ENCODE results near the gene CHCHD3. TPM values are rescaled to one million over a fixed set of nuclear protein-coding genes. Genes with fewer than 3 reads are reported as not detected.

Gene CHCHD3
- total RNA-seq, 1 experiment from 2014 or later: 114 TPM

GRCh38 chr7:133029463-133029862 lies 52.4 kb downstream of the CHCHD3 start:
- Mint-ChIP-seq H3K4me1 (peaks cover 4% of the 10 kb centered on the region), H3K9me3 (peaks cover 4% of the 10 kb centered on the region)
- CTCF ChIA-PET: no interaction called here

More at GRCh38 chr7:133029463-133029862, 52.4 kb downstream of the CHCHD3 start:
- H3K27ac Mint-ChIP-seq: no peak overlapping the region
- TF ChIP-seq NR1H2 (CRISPR knock-in tag; IDR thresholded peaks at IDR 0.05) (no peak), PRDM15 (CRISPR knock-in tag; IDR thresholded peaks at IDR 0.05) (no peak), TCF7 (CRISPR knock-in tag; IDR thresholded peaks at IDR 0.05; ENCODE audit: low read depth) (no peak), JAZF1 (CRISPR knock-in tag; IDR thresholded peaks at IDR 0.05) (no peak), ERG (CRISPR knock-in tag; IDR thresholded peaks at IDR 0.05) (no peak), ZBTB43 (CRISPR knock-in tag; IDR thresholded peaks at IDR 0.05) (no peak), PRRX2 (CRISPR knock-in tag; IDR thresholded peaks at IDR 0.05) (no peak), ETV6 (CRISPR knock-in tag; IDR thresholded peaks at IDR 0.05) (no peak), ZNF423 (CRISPR knock-in tag; IDR thresholded peaks at IDR 0.05) (no peak), FOXP1 (CRISPR knock-in tag; IDR thresholded peaks at IDR 0.05; ENCODE audit: borderline replicate concordance) (no peak), ATF6 (CRISPR knock-in tag; IDR thresholded peaks at IDR 0.05) (no peak), ZNF281 (CRISPR knock-in tag; IDR thresholded peaks at IDR 0.05) (no peak), CBFB (CRISPR knock-in tag; IDR thresholded peaks at IDR 0.05; ENCODE audit: low read depth) (no peak), ZNF121 (CRISPR knock-in tag; IDR thresholded peaks at IDR 0.05) (no peak), TP53 (CRISPR knock-in tag; IDR thresholded peaks at IDR 0.05) (no peak)
- DNase-seq (ENCODE audit: low spot score) (no peak), ATAC-seq (no peak)
- no peak overlapping the region for H3K4me3 Mint-ChIP-seq
- H3K27me3 Mint-ChIP-seq (ENCODE audit: low read depth): no peaks in the 10 kb centered on the region
- peaks cover 6% of the 10 kb centered on the region; the same call in 1 of the 2 replicates for H3K36me3 Mint-ChIP-seq
- POLR2A ChIA-PET: no interaction called here

Data from WTC11 (cell line).